HG03135 (cell line): ENCODE results near the gene HHIPL1.

Experiments
- ATAC-seq: cut with Tn5 transposase; IDR thresholded peaks from one replicate; pipeline ENCODE4 v1.9.1; 2021; ENCODE audit warnings: mild to moderate bottlenecking, moderate library complexity; ENCODE audit not compliant: unreplicated experiment

The HHIPL1 gene

DNA sequence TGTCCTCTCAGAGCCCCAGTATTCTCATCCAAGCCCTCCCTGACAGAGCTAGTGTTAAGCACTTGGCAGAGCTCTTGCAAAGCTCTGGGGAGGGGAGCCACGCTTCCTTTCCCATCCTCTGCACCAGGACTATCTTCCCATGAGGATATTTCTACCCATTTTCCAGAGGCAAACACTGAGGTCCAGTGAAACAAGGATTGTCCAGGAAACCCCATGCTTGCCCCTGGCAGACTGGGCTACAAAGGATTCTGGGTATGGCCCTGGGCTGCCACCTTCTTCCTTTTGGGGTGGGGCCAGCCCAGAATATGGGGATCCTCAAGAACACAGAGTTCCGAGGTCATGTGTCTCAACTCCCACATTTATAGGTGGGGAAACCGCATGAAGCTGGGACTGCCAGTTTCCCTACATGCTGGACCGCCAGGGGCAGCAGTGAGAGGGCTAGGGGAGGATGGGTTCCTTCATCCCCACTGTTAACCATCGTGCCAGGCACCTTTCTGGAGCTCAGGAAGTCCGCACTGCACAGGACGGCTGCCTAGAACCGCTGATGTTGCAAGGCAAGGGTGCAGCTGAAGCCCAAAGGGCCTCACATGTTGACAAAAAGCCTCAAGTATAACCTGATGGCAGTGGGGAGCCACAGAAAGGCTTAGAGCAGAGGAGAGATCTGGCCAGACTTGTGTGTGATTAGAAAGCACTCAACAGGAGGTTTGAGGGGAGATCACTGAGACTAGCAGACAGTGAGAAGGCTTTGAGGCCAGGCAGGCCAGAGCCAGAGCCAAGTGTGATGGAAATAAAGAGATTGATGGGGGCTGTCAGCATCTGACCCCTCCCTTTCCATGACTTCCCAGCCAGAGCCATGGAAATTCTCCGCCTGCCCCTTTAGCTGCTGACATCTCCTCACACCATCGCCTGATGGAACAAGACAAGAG is 35.4 kb upstream of the HHIPL1 start:
- ATAC-seq: no peak

DNA sequence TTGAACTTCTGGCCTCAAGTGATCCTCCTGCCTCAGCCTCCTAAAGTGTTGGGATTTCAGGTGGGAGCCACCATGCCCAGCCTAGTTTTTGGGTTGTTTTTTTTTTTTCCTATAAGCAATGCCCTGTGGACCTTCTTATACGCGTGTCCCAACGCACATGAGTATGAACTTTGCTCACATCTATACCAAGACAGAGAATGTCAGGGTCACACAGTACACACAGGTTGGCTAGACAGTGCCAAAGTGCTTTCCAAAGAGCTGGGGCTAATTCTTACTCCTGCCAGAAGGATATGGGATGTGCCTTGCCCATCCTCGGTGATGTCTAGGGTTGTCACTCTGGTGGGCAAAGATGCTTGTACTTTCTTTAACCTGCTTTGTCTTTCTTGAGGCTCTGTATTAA is 33.3 kb upstream of the HHIPL1 start:
- ATAC-seq: no peak

DNA sequence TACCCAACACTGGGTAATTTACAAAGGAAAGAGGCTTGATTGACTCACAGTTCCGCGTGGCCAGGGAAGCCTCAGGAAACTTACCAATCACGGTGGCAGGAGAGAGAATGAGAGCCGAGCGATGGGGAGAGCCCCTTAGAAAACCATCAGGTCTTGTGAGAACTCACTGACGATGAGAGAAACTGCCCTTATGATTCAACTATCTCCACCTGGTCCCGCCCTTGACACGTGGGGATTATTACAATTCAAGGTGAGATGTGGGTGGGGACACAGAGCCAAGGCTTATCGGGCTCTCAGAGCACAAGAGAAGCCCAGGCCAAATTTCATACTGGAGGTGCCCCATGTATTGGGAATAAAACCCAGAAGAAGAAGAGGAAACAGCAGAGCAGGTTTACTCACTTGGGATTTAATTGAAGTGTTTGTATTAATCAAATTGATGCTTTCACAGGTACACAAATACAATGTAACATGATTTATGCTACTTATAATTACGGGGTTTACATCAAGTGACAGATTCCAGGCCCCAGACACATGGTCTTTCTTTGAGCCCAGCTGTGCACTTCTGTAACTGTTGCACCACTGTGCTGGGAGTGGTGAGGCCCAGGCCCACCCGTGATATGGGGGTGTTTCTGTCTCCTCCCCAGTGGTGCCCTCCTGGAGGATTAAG is 32.7 kb upstream of the HHIPL1 start:
- no peak for ATAC-seq

DNA sequence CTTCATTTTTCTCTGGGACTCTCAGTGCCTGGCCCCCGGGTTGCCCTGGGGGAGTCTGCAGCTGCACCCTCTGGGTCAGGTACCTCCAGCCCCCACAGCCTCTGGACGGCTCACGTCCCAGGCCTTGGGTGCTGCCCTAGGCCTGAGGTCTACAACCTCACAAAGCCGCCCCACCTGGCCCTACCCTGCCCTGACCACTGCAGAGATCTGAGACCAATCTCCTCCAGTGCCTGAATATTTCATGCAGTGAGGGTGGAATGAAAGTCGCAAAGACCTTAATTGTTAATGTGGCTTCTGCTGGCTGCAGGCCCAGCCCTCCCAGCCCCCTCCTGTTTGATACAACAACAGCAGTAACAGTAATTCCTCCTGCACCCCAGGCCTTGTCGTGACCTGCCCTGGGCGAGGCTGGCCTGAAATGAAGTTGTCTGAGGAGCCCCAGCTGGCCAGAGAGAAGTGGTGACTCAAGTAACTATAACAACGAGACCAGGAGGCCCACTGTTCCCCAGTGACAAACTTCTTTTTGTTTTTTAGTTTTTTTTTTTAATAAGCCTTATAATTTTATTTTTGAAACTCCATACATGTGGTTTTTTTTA is 32.1 kb upstream of the HHIPL1 start:
- ATAC-seq: no peak

DNA sequence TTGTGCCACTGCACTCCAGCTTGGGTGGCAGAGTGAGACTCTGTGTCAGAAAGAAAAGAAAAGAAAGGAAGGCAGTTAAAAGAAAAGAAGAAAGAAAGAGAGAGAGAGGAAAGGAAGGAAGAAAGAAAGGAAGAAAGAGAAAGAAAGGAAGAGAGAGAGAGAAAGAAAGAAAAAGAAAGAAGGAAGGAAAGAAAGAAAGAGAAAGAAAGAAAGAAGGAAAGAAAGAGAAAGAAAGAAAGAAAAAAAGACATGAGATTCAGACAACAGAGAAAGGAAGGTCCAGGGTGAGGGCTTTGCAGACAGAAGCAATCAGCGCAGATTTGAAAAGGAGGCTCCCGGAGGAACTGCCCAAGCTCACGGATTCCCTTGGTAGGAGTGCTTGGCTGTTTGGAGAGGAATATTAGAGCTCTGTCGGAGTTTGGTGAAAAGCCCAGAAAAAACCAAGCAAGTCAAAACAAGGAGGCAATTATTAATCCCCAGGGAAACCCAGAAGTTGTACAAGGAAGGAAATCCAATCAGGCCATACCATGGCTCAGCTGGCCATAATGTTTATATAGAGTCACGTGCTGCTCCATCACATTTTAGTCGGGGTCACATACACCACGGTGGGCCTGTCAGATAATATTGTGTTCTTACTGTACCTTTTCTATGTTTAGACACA is 29.3 kb upstream of the HHIPL1 start:
- ATAC-seq: no peak

DNA sequence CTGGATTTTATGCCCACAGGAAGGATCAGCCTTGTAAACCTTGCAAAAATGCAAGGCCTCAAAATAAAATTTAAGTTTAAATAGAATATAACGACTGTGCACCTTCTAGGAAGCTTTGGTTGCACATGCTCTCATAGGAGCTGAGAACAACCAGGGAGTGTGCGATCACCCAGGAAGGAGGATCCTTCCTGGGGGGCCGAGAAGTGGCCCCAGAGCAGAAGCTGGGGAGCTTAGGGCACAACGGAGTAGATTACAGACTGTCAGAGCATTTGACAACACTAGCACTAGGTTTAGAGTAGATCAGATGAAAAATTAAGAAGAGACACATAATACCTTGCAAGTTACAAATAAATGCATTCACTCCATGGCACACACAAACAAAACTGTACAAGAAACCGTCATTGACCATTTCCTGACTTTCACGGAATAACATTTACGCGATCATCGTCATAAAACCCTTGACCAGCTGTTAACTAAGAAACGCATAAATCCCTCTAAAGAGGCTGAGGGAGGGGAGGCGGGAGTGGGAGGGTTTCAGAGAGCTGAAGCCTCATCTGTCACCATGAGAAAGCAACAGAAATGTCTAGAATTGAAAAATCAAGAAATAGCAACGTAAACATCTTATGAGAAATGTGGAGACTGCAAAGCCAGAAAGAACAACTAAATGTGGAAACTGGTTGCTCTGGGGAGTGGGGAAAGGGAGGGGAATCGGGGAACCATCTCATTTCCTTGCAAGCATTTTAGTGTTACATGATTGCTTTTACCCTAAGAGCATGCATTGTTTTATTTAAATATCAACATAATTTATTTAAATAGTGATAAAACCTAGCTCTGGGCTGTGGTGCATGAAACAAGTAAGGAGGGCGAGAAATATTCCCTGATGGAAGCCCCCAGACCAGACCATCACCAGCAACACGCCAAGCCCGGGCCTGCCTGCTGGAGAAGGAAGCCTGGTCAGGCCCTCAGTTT is 27.8 kb upstream of the HHIPL1 start:
- ATAC-seq: no peak

DNA sequence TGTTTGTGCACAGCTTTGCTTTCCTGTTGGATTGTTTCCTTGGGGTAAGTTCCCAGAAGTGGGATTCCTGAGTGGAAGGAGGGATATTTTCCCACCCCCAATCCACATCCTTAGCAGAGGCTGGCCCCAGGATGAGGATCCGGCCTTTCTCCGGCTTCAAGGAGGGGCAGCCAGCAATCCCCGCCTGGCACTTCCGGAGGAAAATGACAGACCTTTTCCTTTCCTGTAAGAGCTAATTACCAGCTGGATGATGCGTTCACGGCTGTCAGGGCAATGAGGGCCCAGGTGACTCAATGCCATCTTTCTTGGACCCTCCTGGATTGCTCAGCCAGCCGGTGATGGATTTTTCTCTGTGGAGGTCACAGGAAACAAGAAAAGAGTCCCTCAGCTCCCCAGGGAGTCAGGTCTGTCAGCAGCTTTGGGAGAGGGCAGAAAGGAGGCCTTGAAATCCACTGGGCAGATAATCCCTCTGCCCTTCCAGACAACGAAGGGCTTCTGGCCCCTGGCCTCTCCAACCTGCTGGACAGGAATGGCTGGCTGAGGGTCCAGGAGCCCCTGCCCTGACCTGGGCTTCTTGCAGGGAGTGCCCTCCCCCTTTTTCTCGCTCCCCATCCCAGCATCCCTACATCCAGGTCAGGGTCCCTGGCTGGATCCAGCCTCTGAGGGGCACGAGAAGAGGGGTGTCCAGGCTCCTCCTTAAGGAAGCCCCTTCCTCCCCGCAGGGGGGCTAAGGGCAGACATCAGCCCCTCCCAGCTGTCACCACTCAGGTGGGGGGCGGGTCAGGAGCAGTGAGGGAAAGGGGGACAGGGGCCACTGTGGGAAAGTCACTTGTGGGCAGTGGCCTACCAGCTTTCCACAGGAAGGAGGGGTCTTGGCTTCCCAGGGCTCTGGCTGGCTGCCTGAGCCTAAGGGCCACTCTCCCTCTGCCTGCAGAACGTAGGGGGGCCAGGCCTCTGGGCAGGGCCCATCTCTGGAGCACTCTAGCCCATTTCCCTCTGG is 24.8 kb upstream of the HHIPL1 start:
- ATAC-seq: no peak

DNA sequence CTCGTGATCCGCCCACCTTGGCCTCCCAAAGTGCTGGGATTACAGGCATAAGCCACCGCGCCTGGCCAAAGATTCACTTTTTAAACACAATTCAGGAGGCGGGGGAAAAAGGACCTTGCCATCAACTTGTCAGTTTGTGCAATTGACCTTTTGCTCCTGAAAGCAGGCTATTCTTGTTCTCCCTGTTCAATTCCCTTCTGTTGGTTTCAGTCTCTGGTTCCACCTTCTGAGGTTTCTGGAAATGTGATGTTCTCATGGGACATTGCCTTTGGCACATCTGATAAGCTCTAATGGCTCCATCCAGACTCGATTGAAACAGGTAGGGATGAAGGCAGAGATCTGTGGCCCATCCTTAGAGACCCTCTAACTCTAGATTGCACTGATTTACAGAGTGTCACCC is 23.0 kb upstream of the HHIPL1 start:
- no peak for ATAC-seq

DNA sequence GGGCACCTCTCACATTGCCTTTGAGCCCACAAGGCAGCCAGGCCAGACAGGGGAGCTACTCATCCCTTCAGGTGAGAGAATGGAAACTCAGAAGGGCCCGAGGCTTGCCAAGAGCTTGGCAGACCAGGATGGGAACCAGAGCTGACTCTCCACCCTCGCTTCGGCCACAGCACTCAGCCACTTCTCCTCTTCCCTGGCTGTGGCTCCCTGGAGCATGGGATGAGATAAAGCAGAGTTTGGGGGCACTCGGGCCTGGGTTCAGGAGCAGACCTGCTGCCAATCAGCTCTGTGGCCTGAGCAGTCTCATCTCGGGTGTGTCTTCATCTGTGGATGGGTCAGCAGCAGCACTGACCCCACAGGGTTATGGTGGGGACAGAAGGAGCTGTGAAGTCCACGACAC is 20.9 kb upstream of the HHIPL1 start:
- no peak for ATAC-seq

DNA sequence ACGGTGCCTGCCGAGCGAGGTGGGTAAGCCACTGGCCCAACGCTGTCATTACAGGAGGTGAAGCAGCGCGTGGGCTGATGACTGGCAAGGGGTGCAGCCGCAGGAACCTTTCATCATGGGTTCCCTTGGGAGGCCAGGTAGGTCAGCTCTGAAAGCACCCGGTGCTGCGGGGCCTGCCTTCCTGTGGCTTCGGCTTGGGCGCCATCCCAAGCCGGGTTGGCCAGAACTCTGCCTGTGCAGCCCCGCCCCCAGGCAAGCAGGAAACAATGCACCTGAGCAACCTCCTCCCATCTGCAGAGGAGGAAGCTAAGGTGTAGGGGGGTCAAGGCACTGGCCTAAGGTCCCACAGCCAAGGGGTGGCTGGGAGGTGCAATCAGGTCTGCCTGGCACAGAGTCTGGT is 20.0 kb upstream of the HHIPL1 start:
- no peak for ATAC-seq

DNA sequence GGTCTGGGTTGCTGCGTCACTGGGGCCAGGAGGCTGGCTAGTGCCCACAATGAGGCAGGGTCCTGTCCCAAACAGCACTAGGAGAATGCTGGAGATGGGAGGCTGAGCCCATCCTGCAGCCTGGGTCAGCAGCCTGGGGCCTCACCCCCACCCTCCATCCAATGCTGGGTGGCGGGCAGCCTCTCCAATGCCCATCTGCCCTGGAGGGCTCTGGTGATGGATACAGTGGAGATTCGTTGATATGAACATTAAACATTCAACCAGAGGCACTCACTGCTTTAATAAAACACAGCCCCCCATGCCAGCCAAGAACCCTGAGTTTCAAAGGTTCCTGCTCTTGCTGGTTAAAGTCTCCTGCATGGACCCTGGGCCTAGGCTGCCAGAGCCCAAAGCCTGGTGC is 19.5 kb upstream of the HHIPL1 start:
- no peak for ATAC-seq

DNA sequence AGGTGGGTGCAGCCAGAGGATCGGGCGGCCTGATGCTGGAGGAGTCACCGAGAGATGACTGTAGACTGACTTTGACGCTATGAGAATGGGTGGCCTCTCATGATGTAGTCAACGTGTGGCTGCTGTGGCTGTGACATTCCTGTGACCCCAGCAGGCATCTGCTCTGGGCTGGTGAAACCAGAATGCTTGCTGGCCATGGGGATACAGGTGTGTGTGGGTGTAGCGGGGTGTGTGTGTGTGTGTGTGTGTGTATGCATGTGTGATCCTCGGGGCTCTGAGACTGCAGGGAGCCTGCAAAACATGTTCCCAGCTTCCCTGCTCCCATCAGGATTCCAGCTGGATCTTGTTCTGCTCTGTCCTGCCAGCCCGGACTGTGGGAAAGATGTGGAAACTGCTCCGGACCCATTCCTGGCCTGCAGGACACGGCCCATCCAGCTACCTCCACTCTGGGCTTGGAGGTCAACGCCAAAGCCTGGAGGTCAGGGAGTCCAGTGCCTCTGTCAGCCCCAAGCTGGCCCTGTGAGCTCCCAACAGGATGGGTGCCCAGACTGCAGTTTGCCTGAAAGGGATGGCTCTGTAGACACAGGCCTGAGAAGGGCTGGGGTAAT is 18.8 kb upstream of the HHIPL1 start:
- no peak for ATAC-seq

DNA sequence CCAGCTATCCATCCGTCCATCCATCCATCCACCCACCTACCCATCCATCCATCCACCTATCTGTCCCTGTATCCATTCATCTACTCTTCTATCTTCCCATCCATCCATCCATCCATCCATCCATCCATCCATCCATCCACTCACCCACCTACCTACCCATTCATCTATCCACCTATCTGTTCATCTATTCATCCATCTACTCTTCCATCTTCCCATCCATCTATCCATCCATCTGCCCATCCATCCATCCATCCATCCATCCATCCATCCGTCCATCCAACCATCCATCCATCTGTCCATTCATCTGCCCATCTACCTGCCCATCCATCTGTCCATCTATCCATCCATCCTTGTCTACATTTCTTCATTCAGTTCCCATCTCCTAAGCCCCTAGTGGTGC is 17.8 kb upstream of the HHIPL1 start:
- no peak for ATAC-seq

DNA sequence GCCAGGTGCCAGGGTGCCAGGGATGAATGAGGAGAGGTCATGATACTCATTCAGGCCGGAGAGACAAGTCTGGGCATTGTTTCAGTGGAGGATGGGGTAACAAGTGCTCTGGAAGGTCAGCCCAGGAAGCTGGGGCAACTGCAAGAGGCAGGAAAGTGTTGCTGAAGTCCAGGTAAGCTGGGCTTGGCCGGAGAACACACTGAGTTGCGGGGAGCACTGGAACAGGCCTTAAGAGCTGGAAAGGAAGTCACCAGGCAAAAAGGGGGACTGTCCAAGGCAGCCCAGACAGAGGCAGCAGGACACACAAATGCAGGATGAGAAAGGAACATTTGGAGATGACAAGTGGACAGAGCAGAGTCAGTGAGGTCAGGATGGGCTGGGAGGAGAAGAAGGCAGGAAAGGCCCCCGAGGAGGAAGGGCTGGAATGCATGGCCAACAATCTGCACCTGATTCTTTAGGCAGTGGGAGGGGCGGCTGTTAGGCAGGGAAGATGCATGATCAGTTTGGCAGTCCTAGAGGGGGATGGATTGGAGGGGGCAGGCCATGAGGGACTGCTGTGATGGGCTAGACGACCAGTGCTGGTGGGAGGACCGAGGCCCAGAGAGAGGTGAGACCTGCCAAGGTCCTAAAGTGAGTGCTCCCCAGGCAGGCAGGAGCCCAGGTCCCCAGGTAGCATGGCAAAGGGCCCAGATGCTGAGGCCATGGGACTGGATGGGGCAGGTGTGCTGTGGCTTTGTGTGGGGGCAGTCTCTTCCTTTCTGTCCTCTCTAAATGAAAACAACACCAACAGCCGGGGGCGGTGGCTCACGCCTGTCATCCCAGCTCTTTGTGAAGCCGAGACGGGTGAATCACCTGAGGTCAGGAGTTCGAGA is 17.2 kb upstream of the HHIPL1 start:
- no peak for ATAC-seq

DNA sequence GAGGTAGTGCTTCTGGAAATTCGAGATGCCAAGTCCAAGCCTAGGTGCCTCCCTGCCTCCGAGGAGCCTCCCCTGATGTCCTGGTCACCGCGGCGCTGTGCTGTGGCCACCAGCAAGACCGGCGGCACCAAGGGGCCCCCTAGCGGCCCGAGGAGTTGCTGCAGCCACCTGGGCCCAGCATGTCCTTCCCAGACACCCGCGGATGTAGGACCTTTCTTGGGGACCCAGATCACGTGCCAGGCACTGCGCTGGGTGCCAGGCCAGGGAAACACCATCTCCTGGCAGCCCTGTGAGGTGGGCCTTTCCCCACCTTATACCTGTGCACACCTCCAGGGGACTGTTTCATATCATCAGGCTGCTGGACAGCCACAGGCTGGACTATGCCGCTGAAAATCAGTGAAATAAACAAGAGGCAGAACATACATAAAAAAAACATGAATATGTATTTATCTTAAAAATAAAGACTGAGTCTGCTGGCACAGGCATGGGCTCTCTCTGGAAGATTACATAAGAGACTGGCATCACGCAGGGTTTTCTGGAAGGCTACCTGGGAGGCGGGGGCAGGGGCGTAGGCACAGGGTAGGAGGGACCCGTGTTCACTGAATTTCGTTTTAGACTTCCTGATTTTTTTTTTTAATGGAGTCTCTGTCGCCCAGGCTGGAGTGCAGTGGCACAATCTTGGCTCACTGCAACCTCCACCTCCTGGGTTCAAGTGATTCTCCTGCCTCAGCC is 15.9 kb upstream of the HHIPL1 start:
- peak; percentile 73 for ATAC-seq

DNA sequence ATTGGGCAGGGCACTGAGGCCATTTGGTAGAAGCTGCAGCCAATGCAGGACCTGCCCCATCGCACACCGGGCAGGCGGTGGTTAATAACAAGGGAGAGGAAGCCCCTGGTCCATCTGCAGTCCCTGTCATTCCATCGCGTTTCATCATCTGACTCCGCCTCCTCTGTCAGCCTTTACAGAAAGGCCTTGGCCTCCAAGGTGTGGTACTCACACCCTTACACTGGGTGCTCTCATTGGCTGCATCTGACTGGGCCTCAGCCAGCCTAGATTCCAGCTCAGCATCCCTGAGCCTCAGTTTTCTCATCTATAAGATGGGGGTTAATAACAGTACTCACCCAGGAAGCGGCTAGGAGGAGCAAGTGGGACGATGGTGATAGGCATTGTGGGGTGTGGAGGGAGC is 14.7 kb upstream of the HHIPL1 start:
- ATAC-seq: no peak

DNA sequence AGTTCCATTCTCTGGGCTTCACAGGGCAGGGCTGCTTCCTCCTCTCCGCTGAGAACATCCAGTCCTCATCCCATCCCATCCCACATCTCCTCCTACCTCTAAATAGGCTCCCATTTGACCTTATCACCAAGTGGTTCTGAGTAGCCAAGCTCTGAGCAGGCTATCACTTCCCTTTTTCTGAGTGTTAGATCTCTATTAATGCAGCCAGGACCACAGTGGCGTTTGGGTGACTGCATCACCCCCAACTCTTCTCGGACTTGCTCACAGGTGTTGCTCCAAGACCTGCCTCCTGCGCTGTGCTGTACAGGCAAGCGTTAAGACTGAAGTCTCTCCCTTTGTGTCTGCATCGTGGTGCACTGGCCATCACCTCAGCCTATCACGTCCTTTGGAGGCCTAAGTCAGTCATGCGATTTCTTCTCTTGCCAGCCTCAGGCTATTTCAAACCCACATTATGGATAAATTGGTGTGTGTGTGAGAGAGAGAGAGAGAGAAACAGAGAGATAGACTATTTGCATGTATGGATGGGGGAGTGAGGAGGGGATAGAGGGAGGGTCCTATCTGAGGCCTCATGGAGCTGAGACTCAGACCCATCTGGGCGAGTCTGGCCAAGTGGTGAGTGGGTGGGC is 12.4 kb upstream of the HHIPL1 start:
- no peak for ATAC-seq
